HepG2 (cell line): ENCODE measurements around the gene DOP1B. TPM values are rescaled to one million over a fixed set of nuclear protein-coding genes. Genes with fewer than 3 reads are reported as not detected.

Experiments
- EHMT2 ChIP-seq: fragments of 200-600 bp; sonication (generic); IDR thresholded peaks from 2 replicates; pipeline ENCODE4 v1.7.0; 2017; ENCODE audit warnings: antibody characterized with exemption, low read depth, low read length, borderline replicate concordance
- FIP1L1 ChIP-seq: fragments of 200-400 bp; formaldehyde crosslinking; IDR thresholded peaks from 2 replicates; pipeline ENCODE4 v1.6.1; 2018; ENCODE audit warnings: low read depth, mild to moderate bottlenecking, low read length, moderate library complexity, borderline replicate concordance; ENCODE audit not compliant: insufficient read depth
- KLF15 ChIP-seq: sonication (generic); formaldehyde crosslinking; IDR thresholded peaks from 2 replicates; pipeline ENCODE4 v1.8.1; 2023; ENCODE audit warnings: borderline replicate concordance, mild to moderate bottlenecking, inconsistent platforms, missing genetic modification reagents, mixed read lengths
- MATR3 ChIP-seq: sonication (generic); formaldehyde crosslinking; IDR thresholded peaks from 2 replicates; pipeline ENCODE4 v1.4.0; 2020; ENCODE audit warnings: missing genetic modification reagents
- MTA1 ChIP-seq: sonication (generic); formaldehyde crosslinking; IDR thresholded peaks from 2 replicates; pipeline ENCODE4 v1.4.0; 2020; ENCODE audit warnings: missing genetic modification reagents, mild to moderate bottlenecking, borderline replicate concordance
- REXO4 ChIP-seq: sonication (generic); formaldehyde crosslinking; IDR thresholded peaks from 2 replicates; pipeline ENCODE4 v1.8.0; 2022; ENCODE audit warnings: missing genetic modification reagents, mild to moderate bottlenecking, borderline replicate concordance
- SIX1 ChIP-seq: sonication (generic); formaldehyde crosslinking; IDR thresholded peaks from 2 replicates; pipeline ENCODE4 v1.4.0; 2020; ENCODE audit warnings: missing genetic modification reagents, borderline replicate concordance
- SMYD3 ChIP-seq: sonication (generic); formaldehyde crosslinking; IDR thresholded peaks from 2 replicates; pipeline ENCODE4 v1.8.1; 2023; ENCODE audit warnings: mild to moderate bottlenecking, missing genetic modification reagents
- SP4 ChIP-seq: sonication (generic); formaldehyde crosslinking; IDR thresholded peaks from 2 replicates; pipeline ENCODE4 v1.8.1; 2023; ENCODE audit warnings: mild to moderate bottlenecking, missing genetic modification reagents
- ZBTB20 ChIP-seq: sonication (generic); formaldehyde crosslinking; IDR thresholded peaks from 2 replicates; pipeline ENCODE4 v1.8.1; 2023; ENCODE audit warnings: missing genetic modification reagents, low read depth, mild to moderate bottlenecking, borderline replicate concordance
- ZFP62 ChIP-seq: sonication (generic); formaldehyde crosslinking; IDR thresholded peaks from 2 replicates; pipeline ENCODE4 v1.4.0; 2020; ENCODE audit warnings: missing genetic modification reagents
- ZNF737 ChIP-seq: sonication (generic); formaldehyde crosslinking; IDR thresholded peaks from 2 replicates; pipeline ENCODE4 v1.5.0; 2020; ENCODE audit warnings: missing genetic modification reagents, mild to moderate bottlenecking, borderline replicate concordance
- polyA plus RNA-seq, 8 experiments: library from polyadenylated mRNA; depleted of rRNA in 3 of 8; stranded (reverse) in 7 of 8; unstranded in 1 of 8; fragments of >200 nt; fragmentation: Illumina TruSeq in 4 of 8; extraction: Trizol in 4 of 8; gene quantifications; 2 replicates each; pipeline versions ENCODE4 v1.2.1 to v1.2.3, GENCODE V29; 2011 to 2016; ENCODE audit warnings: low read depth in 4 of 8, missing spikeins in 1 of 8, mixed read lengths in 1 of 8; ENCODE audit not compliant: insufficient read depth in 1 of 8
- total RNA-seq, 5 experiments: library from RNA; depleted of rRNA; stranded (reverse); fragments of >200 nt; fragmentation: Illumina TruSeq; extraction: Trizol; gene quantifications; 2 replicates each; pipeline ENCODE4 v1.2.3, GENCODE V29; 2016; ENCODE audit warnings: low read depth in 1 of 5
- TF ChIP-seq, protein P1 (sequence below): sonication (generic); formaldehyde crosslinking; IDR thresholded peaks from 2 replicates; pipeline ENCODE4 v1.4.0; 2020; ENCODE audit warnings: mild to moderate bottlenecking, missing genetic modification reagents, borderline replicate concordance
- TF ChIP-seq, protein P2 (sequence below): sonication (generic); formaldehyde crosslinking; IDR thresholded peaks from 2 replicates; pipeline ENCODE4 v1.5.0; 2020; ENCODE audit warnings: missing genetic modification reagents
- TF ChIP-seq, protein P3 (sequence below): sonication (generic); formaldehyde crosslinking; IDR thresholded peaks from 2 replicates; pipeline ENCODE4 v1.9.0; 2021; ENCODE audit warnings: missing genetic modification reagents, borderline replicate concordance
- TF ChIP-seq, protein P4 (sequence below): sonication (generic); formaldehyde crosslinking; IDR thresholded peaks from 2 replicates; pipeline ENCODE4 v1.5.0; 2020; ENCODE audit warnings: missing genetic modification reagents
- TF ChIP-seq, protein P5 (sequence below): sonication (generic); formaldehyde crosslinking; IDR thresholded peaks from 2 replicates; pipeline ENCODE4 v1.8.0; 2022; ENCODE audit warnings: missing genetic modification reagents, mild to moderate bottlenecking, inconsistent platforms, borderline replicate concordance

DOP1B gene
- total and polyA plus RNA-seq, 2 of the 13 experiments (the other 11 are each of a cell fraction or from before 2014, with no cell fraction given) = 2.8 to 3.2 TPM

DNA sequence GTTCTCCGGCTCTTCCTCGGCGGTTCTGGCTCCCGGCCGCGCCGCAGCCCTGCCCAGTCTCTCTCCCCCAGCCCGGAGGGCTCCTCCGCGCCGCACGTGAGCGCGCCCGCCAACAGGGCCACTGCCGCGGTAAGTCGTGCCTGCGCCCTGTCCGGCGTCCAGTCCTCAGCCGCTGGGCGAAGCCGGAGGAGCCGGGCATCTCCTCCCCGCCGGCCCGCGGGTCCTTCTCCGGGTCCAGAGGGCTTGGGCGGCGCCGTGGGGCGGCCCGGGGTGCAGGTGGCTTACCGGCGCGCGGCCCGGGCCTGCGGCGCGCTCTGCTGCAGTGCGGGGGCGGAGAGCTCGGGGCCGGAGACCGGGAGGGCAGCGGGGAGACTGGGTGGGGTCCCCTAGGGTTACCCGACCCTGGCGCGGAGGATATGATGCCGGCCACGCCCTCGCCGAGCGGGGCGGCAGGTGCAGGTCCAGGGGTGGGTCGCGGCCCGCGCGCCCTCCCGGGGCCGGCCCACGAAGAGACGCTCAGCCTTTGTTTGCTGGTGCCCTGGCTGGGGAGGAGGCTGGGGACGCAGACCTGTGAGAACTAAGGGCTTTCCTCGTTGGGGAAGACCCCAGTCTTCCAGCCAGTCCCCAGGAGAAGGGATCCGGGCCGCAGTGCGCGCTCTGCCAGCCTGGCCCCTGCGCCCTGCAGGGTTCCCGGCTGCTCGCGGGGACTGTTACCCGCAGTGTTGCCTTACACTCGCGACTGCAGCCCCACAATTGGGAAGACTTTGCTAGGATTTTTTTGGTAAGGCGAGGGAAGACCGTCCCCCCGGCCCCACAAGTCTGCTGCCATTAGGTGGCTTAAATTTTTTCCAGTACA lies at the start of gene DOP1B (continued):
- TF ChIP-seq, protein P1, sequence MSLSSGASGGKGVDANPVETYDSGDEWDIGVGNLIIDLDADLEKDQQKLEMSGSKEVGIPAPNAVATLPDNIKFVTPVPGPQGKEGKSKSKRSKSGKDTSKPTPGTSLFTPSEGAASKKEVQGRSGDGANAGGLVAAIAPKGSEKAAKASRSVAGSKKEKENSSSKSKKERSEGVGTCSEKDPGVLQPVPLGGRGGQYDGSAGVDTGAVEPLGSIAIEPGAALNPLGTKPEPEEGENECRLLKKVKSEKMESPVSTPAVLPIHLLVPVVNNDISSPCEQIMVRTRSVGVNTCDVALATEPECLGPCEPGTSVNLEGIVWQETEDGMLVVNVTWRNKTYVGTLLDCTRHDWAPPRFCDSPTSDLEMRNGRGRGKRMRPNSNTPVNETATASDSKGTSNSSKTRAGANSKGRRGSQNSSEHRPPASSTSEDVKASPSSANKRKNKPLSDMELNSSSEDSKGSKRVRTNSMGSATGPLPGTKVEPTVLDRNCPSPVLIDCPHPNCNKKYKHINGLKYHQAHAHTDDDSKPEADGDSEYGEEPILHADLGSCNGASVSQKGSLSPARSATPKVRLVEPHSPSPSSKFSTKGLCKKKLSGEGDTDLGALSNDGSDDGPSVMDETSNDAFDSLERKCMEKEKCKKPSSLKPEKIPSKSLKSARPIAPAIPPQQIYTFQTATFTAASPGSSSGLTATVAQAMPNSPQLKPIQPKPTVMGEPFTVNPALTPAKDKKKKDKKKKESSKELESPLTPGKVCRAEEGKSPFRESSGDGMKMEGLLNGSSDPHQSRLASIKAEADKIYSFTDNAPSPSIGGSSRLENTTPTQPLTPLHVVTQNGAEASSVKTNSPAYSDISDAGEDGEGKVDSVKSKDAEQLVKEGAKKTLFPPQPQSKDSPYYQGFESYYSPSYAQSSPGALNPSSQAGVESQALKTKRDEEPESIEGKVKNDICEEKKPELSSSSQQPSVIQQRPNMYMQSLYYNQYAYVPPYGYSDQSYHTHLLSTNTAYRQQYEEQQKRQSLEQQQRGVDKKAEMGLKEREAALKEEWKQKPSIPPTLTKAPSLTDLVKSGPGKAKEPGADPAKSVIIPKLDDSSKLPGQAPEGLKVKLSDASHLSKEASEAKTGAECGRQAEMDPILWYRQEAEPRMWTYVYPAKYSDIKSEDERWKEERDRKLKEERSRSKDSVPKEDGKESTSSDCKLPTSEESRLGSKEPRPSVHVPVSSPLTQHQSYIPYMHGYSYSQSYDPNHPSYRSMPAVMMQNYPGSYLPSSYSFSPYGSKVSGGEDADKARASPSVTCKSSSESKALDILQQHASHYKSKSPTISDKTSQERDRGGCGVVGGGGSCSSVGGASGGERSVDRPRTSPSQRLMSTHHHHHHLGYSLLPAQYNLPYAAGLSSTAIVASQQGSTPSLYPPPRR (CRISPR knock-in tag) = no peak; the same call in 1 of the 2 replicates
- no peak for TF ChIP-seq REXO4
- TF ChIP-seq ZFP62 (CRISPR knock-in tag) = no peak
- TF ChIP-seq SIX1 (CRISPR knock-in tag) = no peak
- TF ChIP-seq, protein P2, sequence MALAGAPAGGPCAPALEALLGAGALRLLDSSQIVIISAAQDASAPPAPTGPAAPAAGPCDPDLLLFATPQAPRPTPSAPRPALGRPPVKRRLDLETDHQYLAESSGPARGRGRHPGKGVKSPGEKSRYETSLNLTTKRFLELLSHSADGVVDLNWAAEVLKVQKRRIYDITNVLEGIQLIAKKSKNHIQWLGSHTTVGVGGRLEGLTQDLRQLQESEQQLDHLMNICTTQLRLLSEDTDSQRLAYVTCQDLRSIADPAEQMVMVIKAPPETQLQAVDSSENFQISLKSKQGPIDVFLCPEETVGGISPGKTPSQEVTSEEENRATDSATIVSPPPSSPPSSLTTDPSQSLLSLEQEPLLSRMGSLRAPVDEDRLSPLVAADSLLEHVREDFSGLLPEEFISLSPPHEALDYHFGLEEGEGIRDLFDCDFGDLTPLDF (CRISPR knock-in tag) = no peak
- no peak for TF ChIP-seq MATR3 (CRISPR knock-in tag)
- TF ChIP-seq SMYD3 (CRISPR knock-in tag) = no peak
- TF ChIP-seq SP4 (CRISPR knock-in tag) = peak; percentile 3; the same call in 1 of the 2 replicates
- TF ChIP-seq FIP1L1 = no peak
- TF ChIP-seq, protein P3, sequence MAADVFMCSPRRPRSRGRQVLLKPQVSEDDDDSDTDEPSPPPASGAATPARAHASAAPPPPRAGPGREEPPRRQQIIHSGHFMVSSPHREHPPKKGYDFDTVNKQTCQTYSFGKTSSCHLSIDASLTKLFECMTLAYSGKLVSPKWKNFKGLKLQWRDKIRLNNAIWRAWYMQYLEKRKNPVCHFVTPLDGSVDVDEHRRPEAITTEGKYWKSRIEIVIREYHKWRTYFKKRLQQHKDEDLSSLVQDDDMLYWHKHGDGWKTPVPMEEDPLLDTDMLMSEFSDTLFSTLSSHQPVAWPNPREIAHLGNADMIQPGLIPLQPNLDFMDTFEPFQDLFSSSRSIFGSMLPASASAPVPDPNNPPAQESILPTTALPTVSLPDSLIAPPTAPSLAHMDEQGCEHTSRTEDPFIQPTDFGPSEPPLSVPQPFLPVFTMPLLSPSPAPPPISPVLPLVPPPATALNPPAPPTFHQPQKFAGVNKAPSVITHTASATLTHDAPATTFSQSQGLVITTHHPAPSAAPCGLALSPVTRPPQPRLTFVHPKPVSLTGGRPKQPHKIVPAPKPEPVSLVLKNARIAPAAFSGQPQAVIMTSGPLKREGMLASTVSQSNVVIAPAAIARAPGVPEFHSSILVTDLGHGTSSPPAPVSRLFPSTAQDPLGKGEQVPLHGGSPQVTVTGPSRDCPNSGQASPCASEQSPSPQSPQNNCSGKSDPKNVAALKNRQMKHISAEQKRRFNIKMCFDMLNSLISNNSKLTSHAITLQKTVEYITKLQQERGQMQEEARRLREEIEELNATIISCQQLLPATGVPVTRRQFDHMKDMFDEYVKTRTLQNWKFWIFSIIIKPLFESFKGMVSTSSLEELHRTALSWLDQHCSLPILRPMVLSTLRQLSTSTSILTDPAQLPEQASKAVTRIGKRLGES = no peak
- TF ChIP-seq ZNF737 (CRISPR knock-in tag) = no peak
- peak; percentile 50; the same call in 1 of the 2 replicates for TF ChIP-seq MTA1
- TF ChIP-seq KLF15 = no peak
- TF ChIP-seq, protein P4, sequence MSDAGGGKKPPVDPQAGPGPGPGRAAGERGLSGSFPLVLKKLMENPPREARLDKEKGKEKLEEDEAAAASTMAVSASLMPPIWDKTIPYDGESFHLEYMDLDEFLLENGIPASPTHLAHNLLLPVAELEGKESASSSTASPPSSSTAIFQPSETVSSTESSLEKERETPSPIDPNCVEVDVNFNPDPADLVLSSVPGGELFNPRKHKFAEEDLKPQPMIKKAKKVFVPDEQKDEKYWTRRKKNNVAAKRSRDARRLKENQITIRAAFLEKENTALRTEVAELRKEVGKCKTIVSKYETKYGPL = no peak
- TF ChIP-seq ZBTB20 (CRISPR knock-in tag) = no peak
- TF ChIP-seq, protein P5, sequence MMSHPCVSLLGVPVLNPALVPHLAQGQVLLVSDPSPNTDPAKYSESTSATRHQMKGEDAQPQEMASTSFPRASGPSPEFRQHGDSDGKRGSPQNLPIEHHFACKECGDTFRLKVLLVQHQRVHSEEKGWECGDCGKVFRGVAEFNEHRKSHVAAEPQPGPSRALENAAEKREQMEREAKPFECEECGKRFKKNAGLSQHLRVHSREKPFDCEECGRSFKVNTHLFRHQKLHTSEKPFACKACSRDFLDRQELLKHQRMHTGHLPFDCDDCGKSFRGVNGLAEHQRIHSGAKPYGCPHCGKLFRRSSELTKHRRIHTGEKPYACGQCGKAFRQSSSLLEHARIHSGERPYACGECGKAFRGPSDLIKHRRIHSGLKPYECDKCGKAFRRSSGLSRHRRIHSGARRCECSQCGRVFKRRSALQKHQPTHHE (CRISPR knock-in tag) = no peak
- TF ChIP-seq EHMT2 = no peak
